ENCODE data around the gene KCNN3.

The KCNN3 gene

DNA sequence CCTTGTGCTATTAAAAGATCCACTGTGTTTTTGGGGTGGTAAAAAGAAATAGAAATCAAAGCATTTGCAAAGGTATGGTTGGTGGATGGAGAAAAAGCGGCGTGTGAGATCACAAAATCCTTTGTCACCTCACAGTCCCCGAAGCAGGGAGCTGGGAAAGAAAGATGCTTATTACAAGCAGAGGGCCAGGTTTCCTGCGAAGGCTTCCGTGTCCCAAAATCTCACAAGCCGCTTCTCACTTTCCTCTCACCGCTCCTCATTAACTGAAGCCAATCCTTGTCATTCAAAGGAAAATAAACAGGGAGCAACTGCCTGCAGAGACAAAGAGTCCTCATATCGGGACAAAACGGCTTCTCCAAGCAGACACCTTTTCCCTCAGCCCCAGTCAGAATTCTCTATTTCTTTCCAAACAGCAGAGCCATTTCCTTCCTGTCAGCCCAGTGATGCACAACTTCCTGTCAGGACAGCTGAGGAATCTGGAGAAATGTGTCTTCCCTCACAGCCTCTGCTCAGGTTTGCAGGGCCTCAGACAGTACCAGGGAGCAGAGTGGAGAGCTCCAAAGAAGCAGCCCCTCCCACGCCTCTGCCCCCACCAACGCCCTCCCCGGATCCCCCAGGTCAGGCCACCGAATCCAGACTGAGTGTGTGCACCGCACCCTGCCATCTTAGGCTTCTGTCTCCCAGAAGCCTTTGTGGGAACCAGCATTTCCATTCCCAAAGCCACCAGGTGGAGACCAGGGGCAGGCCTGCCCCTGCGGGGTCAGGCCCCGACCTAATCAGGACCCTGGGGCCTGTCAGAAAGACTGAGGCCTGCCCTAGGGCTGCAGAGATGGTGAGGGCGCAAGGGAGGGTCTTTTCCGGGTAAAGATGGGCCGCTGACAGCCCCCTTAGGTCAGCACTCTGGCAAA lies 29.6 kb downstream of the KCNN3 start:
- DNase-seq = no peak

DNA sequence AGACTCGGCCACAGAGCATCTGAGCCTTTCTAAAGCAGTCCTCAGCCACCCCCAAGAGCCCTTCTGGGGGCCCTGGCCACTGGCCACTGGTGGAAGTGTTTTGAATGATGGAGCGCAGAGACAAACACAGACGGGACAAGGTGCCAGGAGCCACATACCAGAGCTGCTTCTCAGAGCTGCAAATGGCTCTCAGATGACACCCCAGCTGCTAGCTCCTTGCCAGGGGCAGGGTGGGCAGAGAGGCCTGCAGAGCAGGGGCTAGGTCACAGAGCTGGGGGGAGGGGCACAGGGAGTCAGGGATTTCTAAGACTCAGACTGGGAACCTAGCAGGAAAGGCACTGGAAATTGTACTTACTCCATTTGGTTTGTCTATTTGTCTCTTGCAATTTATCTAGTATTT lies 30.4 kb downstream of the KCNN3 start:
- DNase-seq = no peak

DNA sequence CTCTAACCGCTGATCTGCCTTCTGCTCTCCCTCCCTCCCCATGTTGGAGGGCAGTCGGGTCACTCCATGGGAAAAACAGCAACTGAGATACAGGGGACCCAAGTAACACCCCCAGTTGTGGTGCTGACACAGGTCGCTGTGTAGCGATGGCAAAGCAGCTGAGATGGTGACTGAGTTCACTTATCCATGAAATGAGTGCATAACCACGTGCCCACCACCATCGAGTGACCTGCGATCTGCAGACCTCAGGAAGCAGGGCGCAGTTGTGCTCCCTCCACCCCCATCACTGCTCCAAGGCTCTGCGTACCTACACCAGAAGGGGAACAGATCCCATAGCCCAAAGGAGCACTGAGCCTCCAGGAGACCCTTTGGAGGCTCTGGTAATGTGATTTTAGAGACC lies 31.1 kb downstream of the KCNN3 start:
- no peak for DNase-seq

GRCh38 chr1:154838461-154838860 lies 31.6 kb downstream of the KCNN3 start:
- DNase-seq = no peak

GRCh38 chr1:154837672-154838171 lies 32.4 kb downstream of the KCNN3 start:
- DNase-seq = no peak

GRCh38 chr1:154837034-154837671 lies 32.9 kb downstream of the KCNN3 start:
- DNase-seq = no peak

- no peak for DNase-seq
Observed at GRCh38 chr1:154835531-154836324, 34.4 kb downstream of the KCNN3 start.

GRCh38 chr1:154833841-154834240 lies 36.2 kb downstream of the KCNN3 start:
- no peak for DNase-seq

DNA sequence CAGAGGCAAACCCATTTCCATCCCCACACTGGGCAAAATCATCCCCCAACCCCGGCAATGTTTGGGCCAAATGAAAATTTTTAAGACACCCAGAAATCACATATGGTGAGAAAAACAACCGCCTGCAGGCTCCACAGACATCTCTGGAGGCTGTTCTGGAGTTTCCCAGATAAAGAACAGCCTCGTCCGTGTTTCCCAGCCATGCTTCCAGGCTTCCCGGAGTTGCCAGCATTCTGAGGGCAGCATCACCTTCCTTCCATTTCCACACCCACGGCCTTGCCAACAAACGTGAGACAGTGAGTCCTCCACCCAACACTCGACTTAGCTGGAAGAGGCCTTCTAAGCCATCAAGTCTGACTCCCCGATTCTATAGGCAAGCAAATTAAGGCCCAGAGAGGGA lies 36.9 kb downstream of the KCNN3 start:
- DNase-seq = no peak

DNA sequence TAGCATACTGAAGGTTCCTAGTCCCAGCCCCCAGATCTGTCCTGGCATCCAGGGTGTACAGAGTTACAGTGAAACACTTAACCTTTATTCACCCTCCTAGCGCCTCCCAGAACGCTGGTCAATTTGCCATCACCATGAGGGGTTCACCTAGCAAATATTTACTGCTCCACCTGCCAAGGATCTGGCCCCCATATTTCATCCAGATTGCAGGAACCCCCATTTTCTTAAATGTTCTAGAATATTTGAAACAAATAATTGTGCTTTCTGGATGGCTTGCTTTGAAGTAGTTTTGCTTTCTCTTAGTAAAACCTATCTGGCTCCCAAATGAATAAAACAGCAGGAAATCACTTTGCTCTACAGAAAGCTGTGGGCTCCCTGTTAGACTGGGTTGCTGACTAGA lies 37.7 kb downstream of the KCNN3 start:
- DNase-seq = no peak

GRCh38 chr1:154831462-154831861 lies 38.6 kb downstream of the KCNN3 start:
- no peak for DNase-seq

- no peak for DNase-seq
Observed at GRCh38 chr1:154829062-154829461, 41.0 kb downstream of the KCNN3 start.

- no peak for DNase-seq
Observed at GRCh38 chr1:154824179-154825000, 45.7 kb downstream of the KCNN3 start.

DNA sequence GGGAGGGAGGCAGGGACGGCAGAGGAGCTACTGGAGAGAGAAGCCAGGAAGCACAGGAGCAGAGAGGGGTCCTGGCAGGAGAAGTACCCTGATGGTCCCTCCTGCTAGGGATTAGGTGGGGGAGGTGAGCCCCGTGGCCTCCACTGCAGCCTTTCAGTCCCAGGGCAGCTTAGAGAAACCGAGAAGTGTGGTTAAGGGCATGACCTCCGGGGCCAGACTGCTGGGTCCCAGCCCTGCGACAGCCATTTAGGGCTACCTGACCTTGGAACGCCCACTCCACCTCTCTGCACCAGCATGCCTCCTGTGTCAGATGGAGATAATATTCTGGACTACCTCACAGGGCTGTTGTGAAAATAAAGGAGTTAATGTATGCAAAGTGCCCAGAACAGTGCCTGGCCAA lies 47.4 kb downstream of the KCNN3 start:
- DNase-seq = no peak

GRCh38 chr1:154822233-154822632 lies 47.8 kb downstream of the KCNN3 start:
- no peak for DNase-seq

DNA sequence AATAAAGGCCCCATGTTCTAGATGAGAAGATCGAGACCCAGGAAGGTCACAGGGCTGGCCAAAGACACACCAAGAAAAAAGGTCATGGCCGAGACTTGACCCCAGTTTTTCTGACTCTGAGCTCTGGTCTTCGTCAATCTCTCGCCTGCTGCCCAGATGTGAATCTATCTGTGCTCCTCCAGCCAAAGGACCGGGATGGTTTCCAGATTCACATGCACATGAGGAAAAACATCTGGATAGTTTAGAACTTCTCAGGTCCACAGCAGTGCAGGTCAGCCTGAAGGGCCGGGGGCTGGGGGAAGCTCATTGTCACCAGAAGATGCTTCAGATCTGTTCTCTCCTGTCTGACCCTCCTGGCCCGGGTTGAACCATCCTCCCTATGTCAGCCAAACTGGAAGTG lies 49.0 kb downstream of the KCNN3 start:
- no peak for DNase-seq

DNA sequence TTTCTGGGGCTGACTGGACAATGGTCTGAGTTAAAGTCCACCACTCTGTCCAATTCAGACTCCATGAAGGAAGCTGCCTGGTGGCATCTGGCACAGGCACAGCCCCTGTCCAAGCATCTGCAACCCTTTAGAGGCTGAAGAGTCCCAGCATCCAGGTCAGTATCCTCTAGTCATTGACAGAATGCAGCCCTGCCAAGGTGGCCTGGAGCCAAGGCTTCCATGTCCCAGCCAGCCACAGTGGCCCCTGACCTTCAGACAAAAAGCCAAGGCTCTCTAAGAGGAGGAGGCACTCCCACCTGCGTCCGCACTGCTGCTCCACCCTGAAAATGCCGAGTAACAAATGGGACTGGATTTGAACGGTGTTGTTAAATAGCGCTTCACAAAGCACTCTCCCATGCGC lies 49.4 kb downstream of the KCNN3 start:
- no peak for DNase-seq

- DNase-seq = no peak
Observed at GRCh38 chr1:154819628-154820590, 50.2 kb downstream of the KCNN3 start.

DNA sequence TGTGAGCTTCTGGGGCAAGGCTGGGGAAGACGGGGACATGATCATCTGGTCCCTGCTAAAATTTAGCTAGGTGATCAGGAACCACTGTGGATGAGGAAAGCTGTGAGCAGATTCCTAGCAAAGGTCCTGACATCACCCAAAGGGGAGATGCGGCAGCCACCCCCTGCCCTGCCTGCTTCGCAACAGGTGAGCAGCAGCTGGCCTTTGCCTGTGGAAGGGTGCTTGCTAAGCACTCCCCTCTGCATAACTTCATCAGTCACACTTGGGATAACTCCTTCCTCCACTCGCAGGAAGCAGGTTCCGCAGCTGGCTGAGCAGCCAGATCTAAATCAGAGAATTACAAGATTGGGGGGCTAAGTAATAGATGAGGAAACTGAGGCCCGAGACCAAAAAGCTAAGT lies 51.2 kb downstream of the KCNN3 start:
- DNase-seq = no peak

- no peak for DNase-seq
Observed at GRCh38 chr1:154816937-154817336, 53.1 kb downstream of the KCNN3 start.

DNA sequence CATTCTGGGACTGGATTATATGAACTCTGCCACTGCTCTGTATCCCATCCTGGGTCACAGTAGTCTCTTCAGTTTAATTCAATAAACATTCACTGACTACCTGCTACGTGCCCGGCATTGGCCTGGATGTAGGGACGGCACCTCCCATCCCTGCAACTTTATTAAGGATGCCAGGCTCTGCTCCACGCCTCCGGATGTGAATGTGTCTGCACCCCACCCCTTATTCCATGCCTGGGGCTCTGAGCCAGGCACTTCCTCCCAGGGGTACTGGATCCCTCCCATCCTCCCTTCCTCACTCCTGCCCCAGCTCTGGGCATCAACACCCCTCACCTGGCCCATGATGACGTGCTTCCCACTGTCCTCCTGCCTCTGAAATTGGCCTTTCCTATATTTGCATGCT lies 53.7 kb downstream of the KCNN3 start:
- no peak for DNase-seq

Measured in activated CD8-positive, alpha-beta memory T cell treated with anti-CD3 and anti-CD28 coated beads, Interleukin-2, amount 50 U/mL, for 4 hours (primary cell).